WTC11 (cell line): ENCODE results near the gene ATP11A. TPM values are rescaled to one million over a fixed set of nuclear protein-coding genes. Genes with fewer than 3 reads are reported as not detected.
A peak's percentile ranks its signal among the peaks of the same experiment; 100 is the strongest.

Source experiments
- ATAC-seq: fragments of 200-7000 bp; cut with Tn5 transposase; 2 replicates; pipeline ENCODE4 v1.10.0; 2021; ENCODE audit warnings: mild to moderate bottlenecking, moderate library complexity
- CTCF ChIA-PET: fragments of 300-600 bp; sonication (Branson Sonifier 250); formaldehyde crosslinking; loops from one replicate; lab custom pipeline; 2021; ENCODE audit warnings: antibody characterized with exemption; lab: Charles Lee
- POLR2A ChIA-PET: fragments of 350-600 bp; sonication (Branson Sonifier 250); formaldehyde crosslinking; loops from one replicate; lab custom pipeline; 2021; ENCODE audit warnings: antibody characterized with exemption; lab: Charles Lee
- DNase-seq: peaks from one replicate; pipeline ENCODE4 v3.0.0; 2021; ENCODE audit warnings: low spot score
- H3K27ac Mint-ChIP-seq: 2 replicates; pipeline ENCODE4 v1.8.0; 2021; ENCODE audit warnings: mixed read lengths
- H3K27me3 Mint-ChIP-seq: 2 replicates; pipeline ENCODE4 v1.8.0; 2021; ENCODE audit warnings: low read depth, mild to moderate bottlenecking, moderate library complexity, mixed read lengths
- H3K36me3 Mint-ChIP-seq: 2 replicates; pipeline ENCODE4 v1.8.0; 2021; ENCODE audit warnings: mixed read lengths
- H3K4me1 Mint-ChIP-seq: 2 replicates; pipeline ENCODE4 v1.8.0; 2022; ENCODE audit warnings: mixed read lengths
- H3K4me3 Mint-ChIP-seq: 2 replicates; pipeline ENCODE4 v1.8.0; 2021; ENCODE audit warnings: mild to moderate bottlenecking, moderate library complexity, mixed read lengths
- H3K9me3 Mint-ChIP-seq: 2 replicates; pipeline ENCODE4 v1.8.0; 2021; ENCODE audit warnings: mixed read lengths
- AR ChIP-seq: fragments of 250-450 bp; sonication (Bioruptor Pico); IDR thresholded peaks from 2 replicates; pipeline ENCODE4 v1.9.0; 2021; ENCODE audit warnings: mild to moderate bottlenecking
- CBFB ChIP-seq: sonication (generic); formaldehyde crosslinking; IDR thresholded peaks from 2 replicates; pipeline ENCODE4 v1.8.1; 2022; ENCODE audit warnings: mild to moderate bottlenecking, low read depth, missing genetic modification reagents
- CDX4 ChIP-seq: fragments of 250-450 bp; sonication (Bioruptor Pico); IDR thresholded peaks from 2 replicates; pipeline ENCODE4 v1.9.0; 2021; ENCODE audit warnings: moderate library complexity, mild to moderate bottlenecking, inconsistent platforms, borderline replicate concordance
- ELF4 ChIP-seq: sonication (generic); formaldehyde crosslinking; IDR thresholded peaks from 2 replicates; pipeline ENCODE4 v1.8.1; 2022; ENCODE audit warnings: low read depth, mild to moderate bottlenecking, moderate library complexity, missing genetic modification reagents
- GABPB1 ChIP-seq: sonication (generic); formaldehyde crosslinking; IDR thresholded peaks from 2 replicates; pipeline ENCODE4 v1.8.1; 2023; ENCODE audit warnings: mild to moderate bottlenecking, missing genetic modification reagents
- GTF2I ChIP-seq: fragments of 250-450 bp; sonication (Bioruptor Pico); conservative IDR thresholded peaks from 2 replicates; pipeline ENCODE4 v1.4.0; 2021; ENCODE audit warnings: mild to moderate bottlenecking
- MAX ChIP-seq: sonication (generic); formaldehyde crosslinking; IDR thresholded peaks from 2 replicates; pipeline ENCODE4 v1.8.0; 2022; ENCODE audit warnings: mild to moderate bottlenecking, missing genetic modification reagents
- NFYB ChIP-seq: sonication (generic); formaldehyde crosslinking; conservative IDR thresholded peaks from 2 replicates; pipeline ENCODE4 v1.8.0; 2022; ENCODE audit warnings: low read depth, missing genetic modification reagents
- PREB ChIP-seq: sonication (generic); formaldehyde crosslinking; IDR thresholded peaks from 2 replicates; pipeline ENCODE4 v1.8.1; 2022; ENCODE audit warnings: mild to moderate bottlenecking, missing genetic modification reagents, moderate library complexity, borderline replicate concordance
- SP1 ChIP-seq: sonication (generic); formaldehyde crosslinking; conservative IDR thresholded peaks from 2 replicates; pipeline ENCODE4 v1.8.1; 2022; ENCODE audit warnings: missing genetic modification reagents
- TCF7 ChIP-seq: sonication (generic); formaldehyde crosslinking; IDR thresholded peaks from 2 replicates; pipeline ENCODE4 v1.8.0; 2022; ENCODE audit warnings: mild to moderate bottlenecking, low read depth, missing genetic modification reagents, moderate library complexity
- USF1 ChIP-seq: sonication (generic); formaldehyde crosslinking; IDR thresholded peaks from 2 replicates; pipeline ENCODE4 v1.8.0; 2022; ENCODE audit warnings: mild to moderate bottlenecking, missing genetic modification reagents
- ZBTB43 ChIP-seq: sonication (generic); formaldehyde crosslinking; IDR thresholded peaks from 2 replicates; pipeline ENCODE4 v1.8.1; 2023; ENCODE audit warnings: mild to moderate bottlenecking, missing genetic modification reagents
- ZNF263 ChIP-seq: sonication (generic); formaldehyde crosslinking; IDR thresholded peaks from 2 replicates; pipeline ENCODE4 v1.8.1; 2022; ENCODE audit warnings: low read depth, mild to moderate bottlenecking, moderate library complexity, missing genetic modification reagents
- ZNF317 ChIP-seq: sonication (generic); formaldehyde crosslinking; IDR thresholded peaks from 2 replicates; pipeline ENCODE4 v1.8.1; 2023; ENCODE audit warnings: low read depth, mild to moderate bottlenecking, moderate library complexity, missing genetic modification reagents, borderline replicate concordance
- ZNF532 ChIP-seq: fragments of 250-450 bp; sonication (Bioruptor Pico); IDR thresholded peaks from 2 replicates; pipeline ENCODE4 v1.9.0; 2021; ENCODE audit warnings: mild to moderate bottlenecking, borderline replicate concordance
- total RNA-seq: library from RNA; stranded (reverse); gene quantifications from 3 replicates; pipeline ENCODE4 v1.2.3, GENCODE V29; 2021

The ATP11A gene
- total RNA-seq, 1 experiment from 2014 or later: 100 TPM

GRCh38 chr13:112896736-112897602 lies 207.1 kb downstream of the ATP11A start:
- no peak overlapping the region; the same call in 1 of the 2 replicates for H3K27ac Mint-ChIP-seq
- ChIA-PET POLR2A (interaction anchor here (1.1 kb wide), 1 partner anchor 9 kb away, joined by 3 read pairs; no protein-coding TSS in a partner anchor), CTCF (interaction anchor here (1.2 kb wide), 1 partner anchor 9 kb away, joined by 3 read pairs; no protein-coding TSS in a partner anchor)
- TF ChIP-seq ZNF263 (CRISPR knock-in tag): no peak
- TF ChIP-seq SP1 (CRISPR knock-in tag): no peak
- TF ChIP-seq GTF2I (CRISPR knock-in tag): no peak
- TF ChIP-seq PREB: no peak
- TF ChIP-seq GABPB1 (CRISPR knock-in tag): no peak
- no peak for TF ChIP-seq CBFB (CRISPR knock-in tag)
- no peak for TF ChIP-seq CDX4 (CRISPR knock-in tag)
- TF ChIP-seq ELF4: no peak
- no peak for TF ChIP-seq MAX (CRISPR knock-in tag)
- TF ChIP-seq AR: no peak
- no peak for TF ChIP-seq ZBTB43 (CRISPR knock-in tag)
- no peak for TF ChIP-seq TCF7 (CRISPR knock-in tag)
- H3K4me1 Mint-ChIP-seq: peaks cover 49% of the 10 kb centered on the region
- peaks cover 15% of the 10 kb centered on the region for H3K27me3 Mint-ChIP-seq
- peaks cover 5% of the 10 kb centered on the region; the same call in 1 of the 2 replicates for H3K36me3 Mint-ChIP-seq
- DNase-seq (peak; percentile 8), ATAC-seq (no peak)
- no peak overlapping the region for H3K4me3 Mint-ChIP-seq
- H3K9me3 Mint-ChIP-seq: no peaks in the 10 kb centered on the region

- no peak for DNase-seq
- no peak overlapping the region; the same call in 1 of the 2 replicates for H3K27ac Mint-ChIP-seq
- H3K27me3 Mint-ChIP-seq: peaks cover 9% of the 10 kb centered on the region
- H3K36me3 Mint-ChIP-seq: peaks cover 11% of the 10 kb centered on the region; the same call in 1 of the 2 replicates
- H3K9me3 Mint-ChIP-seq: no peaks in the 10 kb centered on the region
- no peak overlapping the region for H3K4me3 Mint-ChIP-seq
- H3K4me1 Mint-ChIP-seq: peaks cover 49% of the 10 kb centered on the region
- CTCF ChIA-PET: interaction anchor here (1.6 kb wide), 1 partner anchor 34 kb away, joined by 4 read pairs; no protein-coding TSS in a partner anchor
- no peak for ATAC-seq
- POLR2A ChIA-PET: no interaction called here
- no peak for TF ChIP-seq AR
- no peak for TF ChIP-seq USF1 (CRISPR knock-in tag)
- no peak for TF ChIP-seq ZNF532 (CRISPR knock-in tag)
- no peak for TF ChIP-seq ZNF317
- no peak for TF ChIP-seq NFYB (CRISPR knock-in tag)
Observed at GRCh38 chr13:112897603-112897955, 207.7 kb downstream of the ATP11A start.
